Caco-2 (cell line): Measurements from ENCODE around the gene HEPACAM. TPM values are rescaled to one million over a fixed set of nuclear protein-coding genes. Genes with fewer than 3 reads are reported as not detected.

Experiments
- BruUV-seq: library from RNA; stranded (reverse); fragments of 400-500 nt; replicated peaks from 2 replicates; lab custom pipeline; 2021; lab: Mats Ljungman, UMichigan
- CTCF ChIA-PET: fragments of 300-600 bp; sonication (Branson Sonifier 250); formaldehyde crosslinking; loops from one replicate; lab custom pipeline; 2022; ENCODE audit warnings: antibody characterized with exemption; lab: Charles Lee
- POLR2A ChIA-PET: fragments of 300-600 bp; sonication (Branson Sonifier 250); formaldehyde crosslinking; loops from one replicate; lab custom pipeline; 2022; ENCODE audit warnings: antibody characterized with exemption; lab: Charles Lee
- DNase-seq, 2 experiments: peaks; one replicate each; pipeline versions ENCODE4 v3.0.0 to v3.0.0-alpha.2; 2020 to 2022
- H3K27me3 ChIP-seq: replicated peaks from 2 replicates; pipeline ENCODE4 v1.6.0; 2011; ENCODE audit warnings: low read length; ENCODE audit not compliant: control insufficient read depth, insufficient read depth
- H3K36me3 ChIP-seq: 2 replicates; pipeline ENCODE4 v1.5.1; 2011; ENCODE audit warnings: low read length; ENCODE audit not compliant: control insufficient read depth, insufficient read depth
- H3K4me1 ChIP-seq: fragments of 250-450 bp; sonication (Bioruptor Pico); 2 replicates; pipeline ENCODE4 v1.5.1; 2020; ENCODE audit warnings: mild to moderate bottlenecking
- H3K4me3 ChIP-seq: 2 replicates; pipeline ENCODE4 v1.5.1; 2011; ENCODE audit warnings: low read depth, mild to moderate bottlenecking, control low read depth, low read length
- H3K9me3 ChIP-seq: fragments of 250-450 bp; sonication (Bioruptor Pico); 2 replicates; pipeline ENCODE4 v1.5.1; 2020; ENCODE audit warnings: mild to moderate bottlenecking, moderate library complexity
- H3K27ac Mint-ChIP-seq: one replicate; pipeline ENCODE4 v1.8.0; 2022; ENCODE audit warnings: mixed read lengths; ENCODE audit not compliant: unreplicated experiment
- H3K27me3 Mint-ChIP-seq: one replicate; pipeline ENCODE4 v1.8.0; 2022; ENCODE audit warnings: mixed read lengths; ENCODE audit not compliant: insufficient read depth, unreplicated experiment
- H3K36me3 Mint-ChIP-seq: one replicate; pipeline ENCODE4 v1.8.0; 2022; ENCODE audit warnings: mild to moderate bottlenecking, mixed read lengths; ENCODE audit not compliant: insufficient read depth, unreplicated experiment
- H3K4me1 Mint-ChIP-seq: one replicate; pipeline ENCODE4 v1.8.0; 2022; ENCODE audit warnings: low read depth, mixed read lengths; ENCODE audit not compliant: unreplicated experiment
- H3K4me3 Mint-ChIP-seq: one replicate; pipeline ENCODE4 v1.8.0; 2022; ENCODE audit warnings: mild to moderate bottlenecking, moderate library complexity, mixed read lengths; ENCODE audit not compliant: unreplicated experiment
- H3K9me3 Mint-ChIP-seq: one replicate; pipeline ENCODE4 v1.8.0; 2022; ENCODE audit warnings: mixed read lengths; ENCODE audit not compliant: unreplicated experiment
- intact Hi-C: fragments of 100-400 bp; cut with micrococcal nuclease; formaldehyde crosslinking; loops from one replicate; pipeline ENCODE4 v1.10.0; 2022; ENCODE audit not compliant: unreplicated experiment
- total RNA-seq: library from RNA; stranded (reverse); gene quantifications from 2 replicates; pipeline ENCODE4 v1.2.3, GENCODE V29; 2022
- TF ChIP-seq, protein P1 (sequence below), 2 experiments: fragments of 200-600 bp in 1 of 2; IDR thresholded peaks; 1 replicate in 1 of 2; 2 replicates in 1 of 2; pipeline versions ENCODE4 v1.5.1 to v1.8.0; 2011 to 2022; ENCODE audit warnings: antibody characterized with exemption in 1 of 2, control low read depth in 1 of 2, inconsistent platforms in 1 of 2, low read depth in 1 of 2, low read length in 1 of 2, mild to moderate bottlenecking in 1 of 2, moderate library complexity in 1 of 2; ENCODE audit not compliant: insufficient read depth in 1 of 2, severe bottlenecking in 1 of 2, unreplicated experiment in 1 of 2

The HEPACAM gene
- total RNA-seq, 1 experiment from 2014 or later: 0.11 TPM

- no peaks in the 10 kb centered on the region for H3K4me1 Mint-ChIP-seq
- Histone ChIP-seq H3K4me3 (no peak overlapping the region), H3K36me3 (no peaks in the 10 kb centered on the region), H3K4me1 (no peaks in the 10 kb centered on the region), H3K9me3 (no peaks in the 10 kb centered on the region), H3K27me3 (no peaks in the 10 kb centered on the region)
- H3K36me3 Mint-ChIP-seq: no peaks in the 10 kb centered on the region
- ChIA-PET CTCF (no interaction called here), POLR2A (no interaction called here)
- H3K9me3 Mint-ChIP-seq: peaks cover 9% of the 10 kb centered on the region
- no peak overlapping the region for H3K27ac Mint-ChIP-seq
- no peak overlapping the region for H3K4me3 Mint-ChIP-seq
- TF ChIP-seq, protein P1, sequence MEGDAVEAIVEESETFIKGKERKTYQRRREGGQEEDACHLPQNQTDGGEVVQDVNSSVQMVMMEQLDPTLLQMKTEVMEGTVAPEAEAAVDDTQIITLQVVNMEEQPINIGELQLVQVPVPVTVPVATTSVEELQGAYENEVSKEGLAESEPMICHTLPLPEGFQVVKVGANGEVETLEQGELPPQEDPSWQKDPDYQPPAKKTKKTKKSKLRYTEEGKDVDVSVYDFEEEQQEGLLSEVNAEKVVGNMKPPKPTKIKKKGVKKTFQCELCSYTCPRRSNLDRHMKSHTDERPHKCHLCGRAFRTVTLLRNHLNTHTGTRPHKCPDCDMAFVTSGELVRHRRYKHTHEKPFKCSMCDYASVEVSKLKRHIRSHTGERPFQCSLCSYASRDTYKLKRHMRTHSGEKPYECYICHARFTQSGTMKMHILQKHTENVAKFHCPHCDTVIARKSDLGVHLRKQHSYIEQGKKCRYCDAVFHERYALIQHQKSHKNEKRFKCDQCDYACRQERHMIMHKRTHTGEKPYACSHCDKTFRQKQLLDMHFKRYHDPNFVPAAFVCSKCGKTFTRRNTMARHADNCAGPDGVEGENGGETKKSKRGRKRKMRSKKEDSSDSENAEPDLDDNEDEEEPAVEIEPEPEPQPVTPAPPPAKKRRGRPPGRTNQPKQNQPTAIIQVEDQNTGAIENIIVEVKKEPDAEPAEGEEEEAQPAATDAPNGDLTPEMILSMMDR (IDR thresholded peaks at IDR 0.05; ENCODE audit: insufficient read depth in 1 of 2, low read depth in 1 of 2, low read length in 1 of 2, severe bottlenecking in 1 of 2, unreplicated experiment in 1 of 2): no peak
- no peak for DNase-seq
- H3K27me3 Mint-ChIP-seq: peaks cover 8% of the 10 kb centered on the region
- no TSS peak for BruUV-seq
- intact Hi-C loops: no loop called here
These were observed 7.9 kb upstream of the HEPACAM start for GRCh38 chr11:124943741-124944140.

DNA sequence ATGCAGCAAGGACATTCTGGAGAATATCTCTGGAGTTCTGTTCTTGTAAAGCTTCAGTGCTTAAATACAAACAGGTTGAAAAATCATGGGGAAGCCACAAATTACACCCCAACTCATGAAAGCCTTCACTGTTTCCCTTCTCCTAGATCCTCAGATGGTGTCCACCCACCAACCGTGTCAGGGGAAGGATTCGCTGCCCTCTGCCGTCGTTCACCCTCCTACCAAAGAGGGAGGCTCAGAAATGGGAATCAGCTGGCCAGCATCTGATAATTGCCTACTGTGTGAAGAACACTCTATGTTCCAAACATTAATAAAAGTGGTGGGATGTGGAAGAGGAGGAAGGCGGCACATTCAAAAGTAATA, 7.4 kb upstream of the HEPACAM start:
- BruUV-seq: no TSS peak
- no peaks in the 10 kb centered on the region for H3K4me1 Mint-ChIP-seq
- POLR2A ChIA-PET: no interaction called here
- H3K4me3 Mint-ChIP-seq: no peak overlapping the region
- Histone ChIP-seq H3K36me3 (no peaks in the 10 kb centered on the region), H3K9me3 (no peaks in the 10 kb centered on the region), H3K4me1 (no peaks in the 10 kb centered on the region), H3K27me3 (no peaks in the 10 kb centered on the region), H3K4me3 (no peak overlapping the region)
- H3K9me3 Mint-ChIP-seq: peaks cover 4% of the 10 kb centered on the region
- TF ChIP-seq, protein P1 (IDR thresholded peaks at IDR 0.05; ENCODE audit: insufficient read depth in 1 of 2, low read depth in 1 of 2, low read length in 1 of 2, severe bottlenecking in 1 of 2, unreplicated experiment in 1 of 2): no peak
- H3K27ac Mint-ChIP-seq: no peak overlapping the region
- H3K36me3 Mint-ChIP-seq: no peaks in the 10 kb centered on the region
- CTCF ChIA-PET: no interaction called here
- peaks cover 5% of the 10 kb centered on the region for H3K27me3 Mint-ChIP-seq
- intact Hi-C loops: no loop called here
- DNase-seq: no peak

GRCh38 chr11:124942466-124943253, 6.8 kb upstream of the HEPACAM start:
- Histone ChIP-seq H3K9me3 (no peaks in the 10 kb centered on the region), H3K4me3 (no peak overlapping the region), H3K27me3 (no peaks in the 10 kb centered on the region), H3K36me3 (no peaks in the 10 kb centered on the region), H3K4me1 (no peaks in the 10 kb centered on the region)
- Mint-ChIP-seq H3K27ac (no peak overlapping the region), H3K9me3 (no peaks in the 10 kb centered on the region), H3K4me1 (no peaks in the 10 kb centered on the region), H3K36me3 (no peaks in the 10 kb centered on the region), H3K4me3 (no peak overlapping the region), H3K27me3 (no peaks in the 10 kb centered on the region)
- TF ChIP-seq, protein P1 (IDR thresholded peaks at IDR 0.05; ENCODE audit: insufficient read depth in 1 of 2, low read depth in 1 of 2, low read length in 1 of 2, severe bottlenecking in 1 of 2, unreplicated experiment in 1 of 2): no peak
- no peak for DNase-seq
- intact Hi-C loops: no loop called here
- BruUV-seq: no TSS peak
- ChIA-PET CTCF (no interaction called here), POLR2A (no interaction called here)
